ENCODE measurements around the gene UNC13B.
A peak's percentile ranks its signal among the peaks of the same experiment; 100 is the strongest.

Gene UNC13B

DNA sequence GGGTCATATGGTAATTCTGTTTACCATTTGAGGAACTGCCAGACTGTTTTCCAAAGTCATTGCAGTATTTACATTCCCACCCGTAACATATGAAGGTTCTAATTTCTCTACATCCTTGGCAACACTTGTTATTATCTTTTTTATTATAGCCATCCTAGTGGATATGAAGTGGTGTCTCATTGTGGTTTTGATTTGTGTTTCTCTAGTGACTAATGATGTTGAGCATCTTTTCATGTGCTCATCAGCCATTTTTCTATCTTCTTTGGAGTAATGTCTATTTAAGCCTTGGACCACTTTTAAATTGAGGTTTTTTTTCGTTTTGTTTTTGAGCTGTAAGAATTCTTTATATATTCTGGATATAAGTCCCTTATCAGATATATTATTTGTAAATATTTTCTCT lies 195.3 kb downstream of the UNC13B start:
- Histone ChIP-seq H3K9me3 (ENCODE audit: severe bottlenecking) (no peaks in the 10 kb centered on the region), H3K27ac (ENCODE audit: poor library complexity, severe bottlenecking) (no peak overlapping the region), H3K36me3 (ENCODE audit: low read depth) (no peaks in the 10 kb centered on the region), H3K4me3 (ENCODE audit: severe bottlenecking) (no peak overlapping the region), H3K27me3 (ENCODE audit: insufficient read depth, poor library complexity, severe bottlenecking) (no peaks in the 10 kb centered on the region), H3K4me1 (ENCODE audit: insufficient read depth, poor library complexity, severe bottlenecking) (no peaks in the 10 kb centered on the region)
- ATAC-seq (ENCODE audit: low read depth) (no peak), DNase-seq (ENCODE audit: low spot score) (no peak)
- no peak for TF ChIP-seq CTCF (IDR thresholded peaks at IDR 0.05; ENCODE audit: poor library complexity, severe bottlenecking)

GRCh38 chr9:35357826-35358225 lies 196.0 kb downstream of the UNC13B start:
- Histone ChIP-seq H3K27ac (ENCODE audit: poor library complexity, severe bottlenecking) (no peak overlapping the region), H3K9me3 (ENCODE audit: severe bottlenecking) (no peaks in the 10 kb centered on the region), H3K36me3 (ENCODE audit: low read depth) (no peaks in the 10 kb centered on the region), H3K27me3 (ENCODE audit: insufficient read depth, poor library complexity, severe bottlenecking) (no peaks in the 10 kb centered on the region), H3K4me1 (ENCODE audit: insufficient read depth, poor library complexity, severe bottlenecking) (no peaks in the 10 kb centered on the region), H3K4me3 (ENCODE audit: severe bottlenecking) (no peak overlapping the region)
- ATAC-seq (ENCODE audit: low read depth), result no peak
- DNase-seq (ENCODE audit: low spot score), result no peak
- no peak for TF ChIP-seq CTCF (IDR thresholded peaks at IDR 0.05; ENCODE audit: poor library complexity, severe bottlenecking)

DNA sequence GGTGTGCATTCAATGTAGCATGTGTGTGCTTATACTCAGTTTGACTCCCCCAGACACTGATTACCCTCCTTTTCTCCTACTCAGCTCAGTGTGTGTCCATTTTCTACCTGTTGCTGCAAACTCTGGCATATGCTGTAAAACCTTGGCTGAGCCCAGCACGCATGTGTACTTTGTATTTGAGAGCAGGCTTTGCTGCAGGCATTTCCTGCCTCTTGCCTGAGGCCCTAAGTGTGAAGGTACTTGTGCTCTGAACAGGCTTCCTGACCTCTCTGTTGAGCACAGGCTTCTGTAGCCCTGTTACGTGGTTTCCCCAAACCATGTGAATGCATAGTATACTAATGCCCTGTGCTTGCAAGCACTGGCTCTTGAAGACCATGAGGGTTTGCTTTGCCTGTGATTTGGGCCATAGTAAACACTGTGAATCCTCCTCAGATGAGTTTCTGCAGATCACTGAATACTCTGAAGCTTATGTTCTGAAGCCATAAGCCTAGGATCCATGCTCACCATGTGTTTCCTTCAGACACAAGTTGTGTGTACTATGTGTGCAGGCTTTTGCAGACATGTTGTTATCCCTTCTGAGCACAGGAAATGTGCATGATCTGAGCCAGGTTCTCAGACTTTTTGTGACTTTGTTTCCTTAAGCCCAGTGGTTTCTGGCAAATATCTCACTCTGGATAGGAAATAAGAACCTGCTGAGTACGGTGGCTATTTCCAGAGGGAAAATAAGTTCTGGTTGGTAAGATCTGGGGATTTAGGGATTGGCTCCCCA lies 203.2 kb downstream of the UNC13B start:
- Histone ChIP-seq H3K4me3 (ENCODE audit: severe bottlenecking) (no peak overlapping the region), H3K9me3 (ENCODE audit: severe bottlenecking) (no peaks in the 10 kb centered on the region), H3K27ac (ENCODE audit: poor library complexity, severe bottlenecking) (no peak overlapping the region), H3K4me1 (ENCODE audit: insufficient read depth, poor library complexity, severe bottlenecking) (peaks cover 13% of the 10 kb centered on the region), H3K36me3 (ENCODE audit: low read depth) (no peaks in the 10 kb centered on the region), H3K27me3 (ENCODE audit: insufficient read depth, poor library complexity, severe bottlenecking) (no peaks in the 10 kb centered on the region)
- DNase-seq (ENCODE audit: low spot score) (no peak), ATAC-seq (ENCODE audit: low read depth) (no peak)
- TF ChIP-seq CTCF (IDR thresholded peaks at IDR 0.05; ENCODE audit: poor library complexity, severe bottlenecking), result no peak

GRCh38 chr9:35366627-35367026 lies 204.8 kb downstream of the UNC13B start:
- DNase-seq (ENCODE audit: low spot score), result no peak
- Histone ChIP-seq H3K4me1 (ENCODE audit: insufficient read depth, poor library complexity, severe bottlenecking) (peaks cover 13% of the 10 kb centered on the region), H3K9me3 (ENCODE audit: severe bottlenecking) (no peaks in the 10 kb centered on the region), H3K27ac (ENCODE audit: poor library complexity, severe bottlenecking) (no peak overlapping the region), H3K36me3 (ENCODE audit: low read depth) (no peaks in the 10 kb centered on the region), H3K27me3 (ENCODE audit: insufficient read depth, poor library complexity, severe bottlenecking) (no peaks in the 10 kb centered on the region), H3K4me3 (ENCODE audit: severe bottlenecking) (no peak overlapping the region)
- TF ChIP-seq CTCF (IDR thresholded peaks at IDR 0.05; ENCODE audit: poor library complexity, severe bottlenecking), result no peak
- no peak for ATAC-seq (ENCODE audit: low read depth)

- no peaks in the 10 kb centered on the region for H3K9me3 ChIP-seq (ENCODE audit: severe bottlenecking)
- no peak overlapping the region for H3K4me3 ChIP-seq (ENCODE audit: severe bottlenecking)
- H3K27ac ChIP-seq (ENCODE audit: poor library complexity, severe bottlenecking), result no peak overlapping the region
- no peaks in the 10 kb centered on the region for H3K36me3 ChIP-seq (ENCODE audit: low read depth)
- H3K4me1 ChIP-seq (ENCODE audit: insufficient read depth, poor library complexity, severe bottlenecking), result peaks cover 13% of the 10 kb centered on the region
- DNase-seq (ENCODE audit: low spot score) (no peak), ATAC-seq (ENCODE audit: low read depth) (peak; percentile 100)
- TF ChIP-seq CTCF (IDR thresholded peaks at IDR 0.05; ENCODE audit: poor library complexity, severe bottlenecking), result no peak
- H3K27me3 ChIP-seq (ENCODE audit: insufficient read depth, poor library complexity, severe bottlenecking), result no peaks in the 10 kb centered on the region
These were observed 205.6 kb downstream of the UNC13B start for GRCh38 chr9:35367451-35367850.
